K562 (cell line): Measurements from ENCODE around the gene AHNAK. TPM values are rescaled to one million over a fixed set of nuclear protein-coding genes. Genes with fewer than 3 reads are reported as not detected.

ENCODE experiments used
- ARID4B ChIP-seq: sonication (generic); formaldehyde crosslinking; IDR thresholded peaks from 2 replicates; pipeline ENCODE4 v1.8.0; 2022; ENCODE audit warnings: mild to moderate bottlenecking, missing genetic modification reagents
- CREM ChIP-seq: IDR thresholded peaks from 2 replicates; pipeline ENCODE4 v1.6.1; 2014; ENCODE audit warnings: antibody characterized with exemption, low read depth
- ETS2 ChIP-seq: IDR thresholded peaks from 2 replicates; pipeline ENCODE4 v1.6.1; 2016; ENCODE audit warnings: borderline replicate concordance, missing genetic modification characterization, mild to moderate bottlenecking, moderate library complexity, missing compliant biosample characterization; ENCODE audit not compliant: poor library complexity, severe bottlenecking
- HNRNPLL ChIP-seq: fragments of 200-400 bp; formaldehyde crosslinking; IDR thresholded peaks from 2 replicates; pipeline ENCODE4 v1.6.1; 2017; ENCODE audit warnings: low read length, low read depth, mild to moderate bottlenecking; ENCODE audit not compliant: poor library complexity, severe bottlenecking
- KAT8 ChIP-seq: fragments of 450-650 bp; IDR thresholded peaks from 2 replicates; pipeline ENCODE4 v1.6.1; 2016; ENCODE audit warnings: low read depth, mild to moderate bottlenecking
- LARP7 ChIP-seq: fragments of 450-650 bp; IDR thresholded peaks from 2 replicates; pipeline ENCODE4 v1.6.1; 2016
- MYC ChIP-seq, 2 experiments: fragments of 250-450 bp in 1 of 2; sonication (Bioruptor Pico) in 1 of 2; IDR thresholded peaks; 2 replicates each; pipeline versions ENCODE4 v1.5.1 to v1.6.1; 2012 to 2021; ENCODE audit warnings: low read depth in 2 of 2, borderline replicate concordance in 1 of 2, improper control_type of control experiment in 1 of 2, low read length in 1 of 2, mild to moderate bottlenecking in 1 of 2, moderate library complexity in 1 of 2
- NONO ChIP-seq, 2 experiments: fragments of 200-400 bp in 1 of 2; fragments of 450-650 bp in 1 of 2; formaldehyde crosslinking in 1 of 2; IDR thresholded peaks; 2 replicates each; pipeline ENCODE4 v1.6.1; 2017; ENCODE audit warnings: low read depth in 2 of 2, mild to moderate bottlenecking in 2 of 2, moderate library complexity in 2 of 2, low read length in 1 of 2
- PHF8 ChIP-seq: fragments of 200-600 bp; sonication (generic); IDR thresholded peaks from 2 replicates; pipeline ENCODE4 v1.6.1; 2012; ENCODE audit warnings: mixed run types, mild to moderate bottlenecking, inconsistent platforms, low read length, moderate library complexity, borderline replicate concordance
- POLR2A ChIP-seq: fragments of 450-650 bp; conservative IDR thresholded peaks from 2 replicates; pipeline ENCODE4 v1.6.1; 2016
- POLR2AphosphoS5 ChIP-seq: IDR thresholded peaks from 2 replicates; pipeline ENCODE4 v1.6.1; 2011; ENCODE audit warnings: mild to moderate bottlenecking, low read depth, low read length, moderate library complexity; ENCODE audit not compliant: control insufficient read depth, insufficient read depth
- RFX7 ChIP-seq: fragments of 250-450 bp; sonication (Bioruptor Pico); IDR thresholded peaks from 2 replicates; pipeline ENCODE4 v1.5.1; 2021; ENCODE audit warnings: mild to moderate bottlenecking
- U2AF1 ChIP-seq: fragments of 200-400 bp; formaldehyde crosslinking; optimal IDR thresholded peaks from 2 replicates; pipeline ENCODE3; 2017; ENCODE audit warnings: mild to moderate bottlenecking, low read depth, low read length, moderate library complexity
- VEZF1 ChIP-seq: fragments of 200-800 bp; sonication (Bioruptor generic); IDR thresholded peaks from 2 replicates; pipeline ENCODE4 v1.6.1; 2017; ENCODE audit warnings: missing genetic modification characterization, missing compliant biosample characterization
- ZBTB7A ChIP-seq: IDR thresholded peaks from 2 replicates; pipeline ENCODE4 v1.6.1; 2011; ENCODE audit warnings: low read depth, mild to moderate bottlenecking, low read length, moderate library complexity, borderline replicate concordance; ENCODE audit not compliant: control insufficient read depth
- ZNF436 ChIP-seq: fragments of 250-450, 450-650 bp; sonication (Bioruptor Pico); formaldehyde crosslinking; IDR thresholded peaks from 2 replicates; pipeline ENCODE4 v1.7.0; 2020; ENCODE audit warnings: mild to moderate bottlenecking
- polyA plus RNA-seq, 8 experiments: library from polyadenylated mRNA; depleted of rRNA in 4 of 8; stranded (reverse) in 5 of 8; unstranded in 3 of 8; fragments of >200 nt; fragmentation: Nextera tagmentation in 2 of 8; fragmentation: Illumina TruSeq in 1 of 8; extraction: Ambion mirVana in 2 of 8; extraction: Trizol in 1 of 8; gene quantifications; 2 replicates each; pipeline versions ENCODE4 v1.2.1 to v1.2.3, GENCODE V29; 2011 to 2014; ENCODE audit warnings: inconsistent platforms in 1 of 8, missing spikeins in 1 of 8
- total RNA-seq, 7 experiments: library from RNA; depleted of rRNA in 6 of 7; stranded (reverse); fragments of >200 nt in 6 of 7; fragmentation: Illumina TruSeq in 2 of 7; extraction: Trizol in 2 of 7; gene quantifications; 2 replicates each; pipeline versions ENCODE4 v1.2.1 to v1.2.3, GENCODE V29; 2011 to 2021; ENCODE audit warnings: low replicate concordance in 1 of 7

Gene AHNAK
- total and polyA plus RNA-seq, 9 of the 15 experiments (the other 6 are each of a cell fraction or from before 2014, with no cell fraction given) = 1.5 to 89.7 (median 45.0) TPM

GRCh38 chr11:62546244-62546928 lies at the start of gene AHNAK (continued):
- TF ChIP-seq ZNF436 = 0 out of 2 replicates have a peak, but pooled peaks have one; percentile 21
- TF ChIP-seq LARP7 = no peak
- TF ChIP-seq KAT8 = no peak
- peak; percentile 19; the same call in 1 of the 2 replicates for TF ChIP-seq CREM
- TF ChIP-seq PHF8 = peak; percentile 78; the same call in 1 of the 2 replicates
- no peak for TF ChIP-seq RFX7 (CRISPR knock-in tag)
- no peak for TF ChIP-seq ETS2 (tag)
- peak; percentile 32; the same call in 1 of the 2 replicates for TF ChIP-seq POLR2A
- peak; percentile 86 for TF ChIP-seq ZBTB7A
- peak; percentile 34; the same call in 1 of the 2 replicates for TF ChIP-seq POLR2AphosphoS5
- TF ChIP-seq VEZF1 = peak; percentile 83
- TF ChIP-seq MYC (IDR thresholded peaks at IDR 0.05; ENCODE audit: low read depth, low read length) = no peak
- TF ChIP-seq MYC (CRISPR knock-in tag; IDR thresholded peaks at IDR 0.05; ENCODE audit: borderline replicate concordance, low read depth) = peak; percentile 7; the same call in 1 of the 2 replicates
- TF ChIP-seq HNRNPLL = peak; percentile 24
- peak; percentile 58; the same call in 1 of the 2 replicates for TF ChIP-seq ARID4B (CRISPR knock-in tag)
- TF ChIP-seq NONO (IDR thresholded peaks at IDR 0.05; ENCODE audit: low read depth in 2 of 2, low read length in 1 of 2) = peak in 1 of 2 experiments; percentile 34; a peak in 2 of 4 replicates
- TF ChIP-seq U2AF1 = no peak
